SK-N-SH (cell line): ENCODE measurements around the gene TTC28.

Experiments
- CTCF ChIP-seq: fragments of 200-600 bp; sonication (generic); IDR thresholded peaks from 2 replicates; pipeline ENCODE4 v1.6.1; 2017; ENCODE audit warnings: antibody characterized with exemption, mild to moderate bottlenecking, moderate library complexity
- TAF1 ChIP-seq: IDR thresholded peaks from 2 replicates; pipeline ENCODE4 v1.6.1; 2012; ENCODE audit warnings: low read depth, mild to moderate bottlenecking, low read length, moderate library complexity, borderline replicate concordance

GRCh38 chr22:28259774-28260312 lies 419.8 kb downstream of the TTC28 start:
- no peak for TF ChIP-seq TAF1
- no peak for TF ChIP-seq CTCF
